Peyer's patch (tissue), 4 donors: ENCODE measurements around the gene GCN1.
A peak's percentile ranks its signal among the peaks of the same experiment; 100 is the strongest.

Experiments used
- POLR2A ChIP-seq, 2 donors: fragments of 450-650 bp; IDR thresholded peaks; one replicate each; pipeline ENCODE4 v1.5.1; 2017; ENCODE audit warnings: antibody characterized with exemption in 2 of 2, mild to moderate bottlenecking in 2 of 2, moderate library complexity in 2 of 2
- TF ChIP-seq, protein P1 (sequence below), 6 experiments: fragments of 450-650 bp in 4 of 6; fragments of 200-600 bp in 2 of 6; sonication (generic) in 1 of 6; IDR thresholded peaks; one replicate each; pipeline ENCODE4 v1.5.1; 2017 to 2019; ENCODE audit warnings: antibody characterized with exemption in 6 of 6, mild to moderate bottlenecking in 3 of 6, moderate library complexity in 1 of 6

DNA sequence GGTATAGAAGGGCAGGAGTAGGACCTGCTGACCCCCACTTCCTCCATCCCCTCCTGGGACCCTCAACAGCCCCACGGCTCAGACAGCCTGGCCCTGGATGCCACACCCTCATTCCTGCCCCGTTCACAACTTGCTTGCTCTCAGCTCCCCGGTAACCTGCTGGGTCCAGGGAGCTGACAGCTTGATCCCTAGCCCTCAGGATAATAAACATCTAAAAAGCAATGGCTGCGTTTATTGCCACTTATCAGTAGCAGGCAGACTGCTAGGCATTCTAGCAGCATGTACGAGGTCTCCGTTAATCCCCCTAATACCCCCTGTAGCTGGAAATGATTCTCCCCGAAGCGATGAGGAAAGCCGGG is 30.7 kb upstream of the GCN1 start:
- TF ChIP-seq, protein P1, sequence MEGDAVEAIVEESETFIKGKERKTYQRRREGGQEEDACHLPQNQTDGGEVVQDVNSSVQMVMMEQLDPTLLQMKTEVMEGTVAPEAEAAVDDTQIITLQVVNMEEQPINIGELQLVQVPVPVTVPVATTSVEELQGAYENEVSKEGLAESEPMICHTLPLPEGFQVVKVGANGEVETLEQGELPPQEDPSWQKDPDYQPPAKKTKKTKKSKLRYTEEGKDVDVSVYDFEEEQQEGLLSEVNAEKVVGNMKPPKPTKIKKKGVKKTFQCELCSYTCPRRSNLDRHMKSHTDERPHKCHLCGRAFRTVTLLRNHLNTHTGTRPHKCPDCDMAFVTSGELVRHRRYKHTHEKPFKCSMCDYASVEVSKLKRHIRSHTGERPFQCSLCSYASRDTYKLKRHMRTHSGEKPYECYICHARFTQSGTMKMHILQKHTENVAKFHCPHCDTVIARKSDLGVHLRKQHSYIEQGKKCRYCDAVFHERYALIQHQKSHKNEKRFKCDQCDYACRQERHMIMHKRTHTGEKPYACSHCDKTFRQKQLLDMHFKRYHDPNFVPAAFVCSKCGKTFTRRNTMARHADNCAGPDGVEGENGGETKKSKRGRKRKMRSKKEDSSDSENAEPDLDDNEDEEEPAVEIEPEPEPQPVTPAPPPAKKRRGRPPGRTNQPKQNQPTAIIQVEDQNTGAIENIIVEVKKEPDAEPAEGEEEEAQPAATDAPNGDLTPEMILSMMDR (IDR thresholded peaks at IDR 0.05), result no peak
- TF ChIP-seq POLR2A (IDR thresholded peaks at IDR 0.05), result peak in 1 of 2 donors; percentile 12
